Measurements from ENCODE around the gene PUS7. TPM values are rescaled to one million over a fixed set of nuclear protein-coding genes. Genes with fewer than 3 reads are reported as not detected.
A peak's percentile ranks its signal among the peaks of the same experiment; 100 is the strongest.

The PUS7 gene
- total and polyA plus RNA-seq, 2 donors (not counting 3 experiments of a cell fraction or from before 2014, with no cell fraction given): 15.8 to 33.9 TPM

GRCh38 chr7:105496521-105496920, 25.6 kb downstream of the PUS7 start:
- peak overlapping the region in 1 of 3 experiments; percentile 40 for H3K4me3 ChIP-seq (replicated peaks in 1 of 3; ENCODE audit: insufficient read depth in 1 of 3, low read depth in 1 of 3, low read length in 3 of 3)
- dilution Hi-C loops (cut with MboI; ENCODE audit: extremely low pct_ligation_motif_present, low sequenced_read_pairs): no loop called here

More at GRCh38 chr7:105496521-105496920, 25.6 kb downstream of the PUS7 start:
- no peaks in the 10 kb centered on the region for H3K9me1 ChIP-seq (replicated peaks; ENCODE audit: control insufficient read depth, extremely low read depth, insufficient read depth, low read length)
- ChIA-PET CTCF (interaction anchor here (0.7 kb wide), 1 partner anchor 90 kb away, joined by 3 read pairs; no protein-coding TSS in a partner anchor), POLR2A (interaction anchor here (0.7 kb wide), 1 partner anchor 35 kb away, joined by 4 read pairs; no protein-coding TSS in a partner anchor)
- peak; percentile 84 for TF ChIP-seq FOS (IDR thresholded peaks at IDR 0.05; ENCODE audit: borderline replicate concordance, insufficient read depth, low read length)
- TF ChIP-seq CTCF (IDR thresholded peaks at IDR 0.05; ENCODE audit: extremely low read depth in 1 of 2, insufficient read depth in 1 of 2, low read depth in 1 of 2, low read length in 2 of 2): no peak
- TF ChIP-seq JUN (IDR thresholded peaks at IDR 0.05; ENCODE audit: borderline replicate concordance, insufficient read depth, insufficient read length, low read depth): peak; percentile 61
- no peaks in the 10 kb centered on the region for H3K9me3 ChIP-seq (replicated peaks; ENCODE audit: control insufficient read depth, insufficient read depth, low read length)
- intact Hi-C loops (cut with micrococcal nuclease): loop anchor here (2.0 kb wide), 1 partner anchor 24 kb away; no protein-coding TSS in a partner anchor
- H3K4me1 ChIP-seq (ENCODE audit: control insufficient read depth, extremely low read depth, insufficient read depth, low read length): peaks cover 38% of the 10 kb centered on the region
- peaks cover 6 to 8% of the 10 kb centered on the region in 2 experiments for H3K36me3 ChIP-seq (ENCODE audit: control insufficient read depth in 2 of 2, extremely low read depth in 1 of 2, insufficient read depth in 2 of 2, low read length in 2 of 2)
- no peaks in the 10 kb centered on the region for H3K79me2 ChIP-seq (ENCODE audit: control insufficient read depth, insufficient read depth, low read length)
- peak; percentile 75 for FAIRE-seq
- H3K9ac ChIP-seq (replicated peaks; ENCODE audit: extremely low read depth, insufficient read depth, low read length): peak overlapping the region; percentile 81
- H2AFZ ChIP-seq (ENCODE audit: low read depth, low read length): peak overlapping the region; percentile 46
- H4K20me1 ChIP-seq (replicated peaks; ENCODE audit: control insufficient read depth, extremely low read depth, insufficient read depth, low read length): no peaks in the 10 kb centered on the region
- H3K27ac ChIP-seq (ENCODE audit: insufficient read depth, low read depth, low read length): peak overlapping the region; percentile 91
- no TSS peak for BruUV-seq (replicated peaks)
- peak overlapping the region; percentile 87 for H3K4me2 ChIP-seq (ENCODE audit: insufficient read depth, low read length)
- DNase-seq (ENCODE audit: low read depth, low spot score): peak; percentile 90
- no peaks in the 10 kb centered on the region for H3K27me3 ChIP-seq (ENCODE audit: control insufficient read depth in 2 of 2, insufficient read depth in 2 of 2, low read length in 2 of 2)

All from endothelial cell of umbilical vein (primary cell).